K562 treated with DMSO at 1 percent for 24 hours (cell line): ENCODE data around the gene ASL. TPM values are rescaled to one million over a fixed set of nuclear protein-coding genes. Genes with fewer than 3 reads are reported as not detected.

ENCODE experiments used
- total RNA-seq: library from RNA; unstranded; fragments of 300-600 nt; gene quantifications from 2 replicates; pipeline ENCODE4 v1.2.3, GENCODE V29; 2022; ENCODE audit warnings: low read depth; ENCODE audit not compliant: insufficient read depth

The ASL gene
- total RNA-seq: 35.1 and 36.1 TPM in 2 replicates

GRCh38 chr7:66075590-66076461 lies at the start of gene ASL:
TSS of gene ASL (plus strand) at chr7:66075819. CDS start at chr7:66076082, 263 bp downstream.

GRCh38 chr7:66114743-66115649 lies 39.4 kb downstream of the ASL start, which contains the start of gene CRCP:
TSS of gene CRCP (plus strand) at chr7:66114847. CDS start at chr7:66114963, 116 bp downstream.

Other genes starting within 250 kb of the ASL start
- 10.0 and 11.2 TPM in 2 replicates for gene VKORC1L1, start 202.7 kb upstream of the ASL start, total RNA-seq
- 208 and 211 TPM in 2 replicates for gene GUSB, start 93.6 kb upstream of the ASL start, total RNA-seq
- gene CRCP, start 39.0 kb downstream of the ASL start, total RNA-seq: 25.0 and 27.8 TPM in 2 replicates
- 0.80 and 1.5 TPM in 2 replicates for gene TPST1, start 129.5 kb downstream of the ASL start, total RNA-seq